SU-DHL-6 (cell line): Measurements from ENCODE around the gene EGFL6.
"Not testable (repeated sequence)": the region's sequence is repeated elsewhere in the genome, so short reads cannot be mapped to it uniquely, and the experiment has no call there.

Experiments used
- H2AFZ ChIP-seq: fragments of 200-600 bp; sonication (generic); 2 replicates; pipeline ENCODE4 v1.6.1; 2014; ENCODE audit warnings: low read depth, mild to moderate bottlenecking, moderate library complexity, mixed read lengths, antibody characterized with exemption, low read length; ENCODE audit not compliant: severe bottlenecking
- H3F3A ChIP-seq: fragments of 200-600 bp; shearing (Covaris generic); 2 replicates; pipeline ENCODE4 v1.6.0; 2016; ENCODE audit warnings: antibody characterized with exemption, mild to moderate bottlenecking; ENCODE audit not compliant: insufficient read depth
- H3K27ac ChIP-seq: fragments of 200-600 bp; sonication (generic); 2 replicates; pipeline ENCODE4 v1.5.1; 2016; ENCODE audit warnings: low read depth, mild to moderate bottlenecking, low read length, moderate library complexity, mixed read lengths
- H3K27me3 ChIP-seq: fragments of 200-600 bp; sonication (generic), shearing (Covaris generic); 2 replicates; pipeline ENCODE4 v1.6.0; 2014; ENCODE audit warnings: mild to moderate bottlenecking, low read length
- H3K36me3 ChIP-seq: fragments of 200-600 bp; sonication (generic); 2 replicates; pipeline ENCODE4 v1.6.1; 2014; ENCODE audit warnings: mild to moderate bottlenecking, low read length, mixed read lengths
- H3K4me2 ChIP-seq: fragments of 300-600, 200-600 bp; shearing (Covaris generic), sonication (generic); 2 replicates; pipeline ENCODE4 v1.6.0; 2014; ENCODE audit warnings: low read length, low read depth, mild to moderate bottlenecking; ENCODE audit not compliant: poor library complexity, severe bottlenecking
- H3K4me3 ChIP-seq: fragments of 200-600 bp; sonication (generic); 2 replicates; pipeline ENCODE4 v1.5.1; 2014; ENCODE audit warnings: antibody characterized with exemption, low read length, mild to moderate bottlenecking, mixed read lengths; ENCODE audit not compliant: insufficient read depth, poor library complexity, severe bottlenecking
- H3K79me2 ChIP-seq: fragments of 200-600 bp; sonication (generic); 2 replicates; pipeline ENCODE4 v1.6.1; 2014; ENCODE audit warnings: mild to moderate bottlenecking, low read length, moderate library complexity; ENCODE audit not compliant: insufficient read depth
- H3K9ac ChIP-seq: fragments of 200-600 bp; sonication (generic); 2 replicates; pipeline ENCODE4 v1.7.0; 2014; ENCODE audit warnings: mild to moderate bottlenecking, low read length
- H3K9me2 ChIP-seq: fragments of 200-600 bp; sonication (generic); replicated peaks from 2 replicates; pipeline ENCODE4 v1.6.1; 2014; ENCODE audit warnings: low read length; ENCODE audit not compliant: insufficient read depth
- H3K9me3 ChIP-seq: fragments of 200-600 bp; sonication (generic); 2 replicates; pipeline ENCODE4 v1.6.1; 2014; ENCODE audit warnings: low read length, mixed read lengths; ENCODE audit not compliant: insufficient read depth
- H4K20me1 ChIP-seq: fragments of 200-600 bp; sonication (generic); 2 replicates; pipeline ENCODE4 v1.6.1; 2014; ENCODE audit warnings: low read depth, mild to moderate bottlenecking, antibody characterized with exemption, low read length, moderate library complexity, mixed read lengths
- CTCF ChIP-seq: fragments of 200-600 bp; sonication (generic); IDR thresholded peaks from one replicate; pipeline ENCODE4 v1.5.1; 2017; ENCODE audit warnings: antibody characterized with exemption, mild to moderate bottlenecking, low read length, moderate library complexity; ENCODE audit not compliant: insufficient read depth, poor library complexity, severe bottlenecking
- EZH2phosphoT487 ChIP-seq: fragments of 200-600 bp; sonication (generic), shearing (Covaris generic); conservative IDR thresholded peaks from 2 replicates; pipeline ENCODE4 v1.6.1; 2018; ENCODE audit warnings: mild to moderate bottlenecking, antibody characterized with exemption, low read length, moderate library complexity, mixed read lengths

The EGFL6 gene

GRCh38 chrX:13673016-13673415 is 103.6 kb downstream of the EGFL6 start:
- H3K4me2 ChIP-seq = no peak overlapping the region
- no peak for TF ChIP-seq CTCF
- TF ChIP-seq EZH2phosphoT487 = no peak
- H3K9me2 ChIP-seq = no peaks in the 10 kb centered on the region
- H3K9me3 ChIP-seq = no peaks in the 10 kb centered on the region
- no peaks in the 10 kb centered on the region for H3K36me3 ChIP-seq
- H3K4me3 ChIP-seq = no peak overlapping the region
- H3K27ac ChIP-seq = no peak overlapping the region
- no peaks in the 10 kb centered on the region for H3K27me3 ChIP-seq
- no peak overlapping the region for H3K9ac ChIP-seq
- no peaks in the 10 kb centered on the region for H4K20me1 ChIP-seq
- H2AFZ ChIP-seq = no peak overlapping the region
- H3F3A ChIP-seq = no peaks in the 10 kb centered on the region
- H3K79me2 ChIP-seq = no peaks in the 10 kb centered on the region

- Histone ChIP-seq H3K36me3 (no peaks in the 10 kb centered on the region), H3K27ac (no peak overlapping the region), H3K27me3 (no peaks in the 10 kb centered on the region), H2AFZ (no peak overlapping the region), H3K4me2 (no peak overlapping the region), H3K9me3 (no peaks in the 10 kb centered on the region), H3F3A (no peaks in the 10 kb centered on the region), H3K4me3 (no peak overlapping the region), H3K9me2 (no peaks in the 10 kb centered on the region), H3K79me2 (no peaks in the 10 kb centered on the region), H4K20me1 (no peaks in the 10 kb centered on the region), H3K9ac (no peak overlapping the region)
- TF ChIP-seq EZH2phosphoT487 = no peak
- no peak for TF ChIP-seq CTCF
Observed at GRCh38 chrX:13676885-13677284, 107.5 kb downstream of the EGFL6 start.

GRCh38 chrX:13679700-13680099 is 110.3 kb downstream of the EGFL6 start:
- not testable (repeated sequence) for H3K9me2 ChIP-seq, H3K36me3 ChIP-seq, H2AFZ ChIP-seq, H3K9me3 ChIP-seq, H3K4me3 ChIP-seq, H4K20me1 ChIP-seq, H3K4me2 ChIP-seq, H3K9ac ChIP-seq, H3K79me2 ChIP-seq, H3K27ac ChIP-seq, H3F3A ChIP-seq, H3K27me3 ChIP-seq

GRCh38 chrX:13681595-13681994 is 112.2 kb downstream of the EGFL6 start:
- Histone ChIP-seq H3K4me2 (no peak overlapping the region), H3K9ac (no peak overlapping the region), H3K79me2 (no peaks in the 10 kb centered on the region), H3K36me3 (no peaks in the 10 kb centered on the region), H4K20me1 (no peaks in the 10 kb centered on the region), H3K9me3 (no peaks in the 10 kb centered on the region), H3F3A (no peaks in the 10 kb centered on the region), H3K27ac (no peak overlapping the region), H3K27me3 (no peaks in the 10 kb centered on the region), H2AFZ (no peak overlapping the region), H3K9me2 (no peaks in the 10 kb centered on the region), H3K4me3 (no peak overlapping the region)
- no peak for TF ChIP-seq EZH2phosphoT487
- TF ChIP-seq CTCF = no peak
